Spleen (tissue), 7 donors: ENCODE measurements around the gene CRB3.

Experiments used
- POLR2A ChIP-seq, 3 donors: fragments of 450-650 bp; IDR thresholded peaks; one replicate each; pipeline ENCODE4 v1.5.1; 2017; ENCODE audit warnings: antibody characterized with exemption in 3 of 3, mild to moderate bottlenecking in 1 of 3
- POLR2AphosphoS5 ChIP-seq, 3 donors: sonication (generic); formaldehyde crosslinking; IDR thresholded peaks; one replicate each; pipeline ENCODE4 v1.5.1; 2017; ENCODE audit warnings: antibody characterized with exemption in 3 of 3
- TF ChIP-seq, protein P1 (sequence below), 11 experiments: fragments of 200-600 bp in 7 of 11; fragments of 450-650 bp in 4 of 11; sonication (generic) in 4 of 11; IDR thresholded peaks in 8 of 11; conservative IDR thresholded peaks in 3 of 11; 1 replicate in 7 of 11; 2 replicates in 4 of 11; pipeline versions ENCODE4 v1.4.0 to v1.8.0; 2016 to 2021; ENCODE audit warnings: antibody characterized with exemption in 11 of 11, inconsistent platforms in 4 of 11, mild to moderate bottlenecking in 1 of 11
- donor health status: DM: no; HTN: no; CAD: no; lungs with moderate emphysema.
- donor health status: DM: no; HTN: no; CAD: no.
- donor health status: DM: no; HTN: no; CAD: no.

DNA sequence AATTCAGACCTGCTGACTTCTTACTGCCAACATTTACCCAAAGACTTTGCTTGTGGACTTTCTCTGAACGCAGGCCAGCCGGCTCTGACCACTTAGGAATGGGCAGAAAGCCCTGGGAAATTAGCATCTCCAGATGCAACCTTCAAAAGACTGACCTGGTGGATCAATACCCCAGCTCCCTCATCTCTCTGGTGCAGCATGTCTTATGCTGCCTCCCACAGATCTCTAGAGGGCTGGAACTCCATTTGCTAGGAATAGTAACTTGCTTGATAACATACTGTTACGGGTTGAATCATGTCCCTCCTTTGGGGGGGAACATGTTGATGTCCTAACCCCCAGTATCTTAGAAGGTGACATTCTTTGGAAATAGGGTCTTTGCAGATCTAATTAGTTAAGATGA, 17.6 kb upstream of the CRB3 start:
- TF ChIP-seq POLR2A (IDR thresholded peaks at IDR 0.05) = no peak
- TF ChIP-seq, protein P1, sequence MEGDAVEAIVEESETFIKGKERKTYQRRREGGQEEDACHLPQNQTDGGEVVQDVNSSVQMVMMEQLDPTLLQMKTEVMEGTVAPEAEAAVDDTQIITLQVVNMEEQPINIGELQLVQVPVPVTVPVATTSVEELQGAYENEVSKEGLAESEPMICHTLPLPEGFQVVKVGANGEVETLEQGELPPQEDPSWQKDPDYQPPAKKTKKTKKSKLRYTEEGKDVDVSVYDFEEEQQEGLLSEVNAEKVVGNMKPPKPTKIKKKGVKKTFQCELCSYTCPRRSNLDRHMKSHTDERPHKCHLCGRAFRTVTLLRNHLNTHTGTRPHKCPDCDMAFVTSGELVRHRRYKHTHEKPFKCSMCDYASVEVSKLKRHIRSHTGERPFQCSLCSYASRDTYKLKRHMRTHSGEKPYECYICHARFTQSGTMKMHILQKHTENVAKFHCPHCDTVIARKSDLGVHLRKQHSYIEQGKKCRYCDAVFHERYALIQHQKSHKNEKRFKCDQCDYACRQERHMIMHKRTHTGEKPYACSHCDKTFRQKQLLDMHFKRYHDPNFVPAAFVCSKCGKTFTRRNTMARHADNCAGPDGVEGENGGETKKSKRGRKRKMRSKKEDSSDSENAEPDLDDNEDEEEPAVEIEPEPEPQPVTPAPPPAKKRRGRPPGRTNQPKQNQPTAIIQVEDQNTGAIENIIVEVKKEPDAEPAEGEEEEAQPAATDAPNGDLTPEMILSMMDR (IDR thresholded peaks at IDR 0.05 in 8 of 11, conservative IDR thresholded peaks at IDR 0.05 in 3 of 11) = no peak
- TF ChIP-seq POLR2AphosphoS5 (IDR thresholded peaks at IDR 0.05) = no peak
